Measurements from ENCODE around the gene PNKD. TPM values are rescaled to one million over a fixed set of nuclear protein-coding genes. Genes with fewer than 3 reads are reported as not detected.
A peak's percentile ranks its signal among the peaks of the same experiment; 100 is the strongest.
"Not testable (repeated sequence)": the region's sequence is repeated elsewhere in the genome, so short reads cannot be mapped to it uniquely, and the experiment has no call there.

Gene PNKD
- total RNA-seq, 1 experiment from 2014 or later: 61.3 TPM

DNA sequence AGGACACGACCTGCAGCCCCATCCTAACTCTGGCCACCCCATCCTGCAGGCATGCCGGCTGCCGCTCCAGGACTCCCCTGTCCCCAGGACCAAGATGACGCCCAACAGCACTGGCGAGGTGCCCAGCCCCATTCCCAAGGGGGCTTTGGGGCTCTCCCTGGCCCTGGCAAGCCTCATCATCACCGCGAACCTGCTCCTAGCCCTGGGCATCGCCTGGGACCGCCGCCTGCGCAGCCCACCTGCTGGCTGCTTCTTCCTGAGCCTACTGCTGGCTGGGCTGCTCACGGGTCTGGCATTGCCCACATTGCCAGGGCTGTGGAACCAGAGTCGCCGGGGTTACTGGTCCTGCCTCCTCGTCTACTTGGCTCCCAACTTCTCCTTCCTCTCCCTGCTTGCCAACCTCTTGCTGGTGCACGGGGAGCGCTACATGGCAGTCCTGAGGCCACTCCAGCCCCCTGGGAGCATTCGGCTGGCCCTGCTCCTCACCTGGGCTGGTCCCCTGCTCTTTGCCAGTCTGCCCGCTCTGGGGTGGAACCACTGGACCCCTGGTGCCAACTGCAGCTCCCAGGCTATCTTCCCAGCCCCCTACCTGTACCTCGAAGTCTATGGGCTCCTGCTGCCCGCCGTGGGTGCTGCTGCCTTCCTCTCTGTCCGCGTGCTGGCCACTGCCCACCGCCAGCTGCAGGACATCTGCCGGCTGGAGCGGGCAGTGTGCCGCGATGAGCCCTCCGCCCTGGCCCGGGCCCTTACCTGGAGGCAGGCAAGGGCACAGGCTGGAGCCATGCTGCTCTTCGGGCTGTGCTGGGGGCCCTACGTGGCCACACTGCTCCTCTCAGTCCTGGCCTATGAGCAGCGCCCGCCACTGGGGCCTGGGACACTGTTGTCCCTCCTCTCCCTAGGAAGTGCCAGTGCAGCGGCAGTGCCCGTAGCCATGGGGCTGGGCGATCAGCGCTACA, 7.4 kb upstream of the PNKD start:
- Histone ChIP-seq H3K4me3 (ENCODE audit: insufficient read depth, low read depth, low read length) (no peak overlapping the region), H3K36me3 (replicated peaks; ENCODE audit: control insufficient read depth, insufficient read depth, low read length) (peaks cover 20% of the 10 kb centered on the region), H3K27me3 (ENCODE audit: control insufficient read depth, insufficient read depth, low read length) (no peaks in the 10 kb centered on the region)
- peak; percentile 51 for DNase-seq

DNA sequence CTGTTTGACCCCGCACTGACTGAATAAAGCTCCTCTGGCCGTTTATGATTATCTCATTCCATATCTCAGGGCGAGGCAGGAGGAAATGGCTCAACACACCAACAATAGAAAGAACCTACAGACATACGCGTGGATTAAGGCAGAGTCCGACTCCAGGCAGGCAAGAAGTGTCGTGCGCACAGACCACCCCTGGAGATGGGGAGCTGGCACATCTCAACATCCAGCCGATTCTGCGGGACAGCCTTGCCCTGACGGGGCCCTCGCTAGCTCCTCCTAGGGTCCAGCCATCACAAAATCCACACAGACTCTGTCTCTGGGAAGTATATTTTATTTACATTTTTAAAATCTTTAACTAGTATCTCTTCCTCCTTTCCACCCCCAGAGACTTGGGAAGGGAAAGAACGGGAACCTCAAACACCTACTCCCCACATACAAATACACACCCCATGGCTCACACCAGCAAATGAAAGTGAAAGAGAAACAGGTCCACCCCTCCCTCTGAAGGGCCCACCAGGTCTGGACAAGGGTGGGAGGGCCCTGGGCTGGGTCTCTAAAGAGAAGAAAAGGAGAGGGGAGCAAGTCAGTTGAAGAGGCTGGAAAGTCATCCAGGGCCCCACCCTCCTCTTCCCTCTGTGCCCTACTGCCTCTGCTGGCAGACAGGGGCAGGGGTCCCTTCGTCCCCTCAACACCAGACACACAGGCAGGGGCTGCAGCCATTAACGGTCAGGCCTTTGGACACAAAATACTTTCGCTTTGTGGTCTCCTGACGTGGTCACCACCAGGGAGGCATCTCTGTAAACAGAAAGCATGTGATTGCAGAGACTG, 6.3 kb upstream of the PNKD start:
- Histone ChIP-seq H3K4me3 (ENCODE audit: insufficient read depth, low read depth, low read length) (no peak overlapping the region), H3K36me3 (replicated peaks; ENCODE audit: control insufficient read depth, insufficient read depth, low read length) (peaks cover 20% of the 10 kb centered on the region), H3K27me3 (ENCODE audit: control insufficient read depth, insufficient read depth, low read length) (no peaks in the 10 kb centered on the region)
- peak; percentile 56 for DNase-seq

DNA sequence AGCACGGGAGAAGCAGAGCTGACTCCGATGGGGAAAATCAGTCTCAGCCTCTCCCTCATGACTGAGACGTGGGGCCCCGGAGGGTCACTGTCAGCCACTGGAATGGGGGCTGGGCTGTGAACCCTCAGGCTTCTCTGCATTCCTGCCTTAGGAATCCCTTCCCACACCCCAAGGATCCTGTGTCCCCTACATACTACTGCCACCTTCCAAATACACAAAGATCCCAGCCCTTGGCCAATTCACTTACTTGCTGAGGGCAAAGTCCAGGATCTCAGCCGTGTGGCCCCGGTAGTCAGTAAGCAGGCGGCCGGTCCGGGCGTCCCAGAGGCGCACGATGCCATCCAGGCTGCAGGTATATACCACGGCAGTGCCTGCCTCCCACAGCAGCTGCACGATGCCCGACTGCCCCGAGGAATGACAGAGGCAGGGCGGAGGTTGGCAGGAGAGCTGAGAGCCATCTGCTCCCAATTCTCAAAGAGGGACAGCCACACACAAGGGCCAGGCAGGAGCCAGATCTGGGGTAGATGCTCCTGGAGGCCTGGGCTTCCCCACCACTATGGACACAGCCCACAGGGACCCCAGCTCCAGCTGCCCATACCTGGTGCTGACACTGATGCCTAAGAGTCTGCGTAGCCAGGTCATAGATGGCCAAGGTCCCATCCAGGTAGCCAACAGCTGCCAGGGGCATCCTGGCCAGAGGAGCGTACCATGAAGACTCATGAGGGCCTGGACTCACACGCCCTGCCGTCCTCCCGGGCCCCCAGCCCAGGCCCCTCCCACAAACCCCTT, 5.4 kb upstream of the PNKD start:
- Histone ChIP-seq H3K4me3 (ENCODE audit: insufficient read depth, low read depth, low read length) (no peak overlapping the region), H3K27me3 (ENCODE audit: control insufficient read depth, insufficient read depth, low read length) (no peaks in the 10 kb centered on the region), H3K36me3 (replicated peaks; ENCODE audit: control insufficient read depth, insufficient read depth, low read length) (peaks cover 20% of the 10 kb centered on the region)
- DNase-seq: peak; percentile 28

DNA sequence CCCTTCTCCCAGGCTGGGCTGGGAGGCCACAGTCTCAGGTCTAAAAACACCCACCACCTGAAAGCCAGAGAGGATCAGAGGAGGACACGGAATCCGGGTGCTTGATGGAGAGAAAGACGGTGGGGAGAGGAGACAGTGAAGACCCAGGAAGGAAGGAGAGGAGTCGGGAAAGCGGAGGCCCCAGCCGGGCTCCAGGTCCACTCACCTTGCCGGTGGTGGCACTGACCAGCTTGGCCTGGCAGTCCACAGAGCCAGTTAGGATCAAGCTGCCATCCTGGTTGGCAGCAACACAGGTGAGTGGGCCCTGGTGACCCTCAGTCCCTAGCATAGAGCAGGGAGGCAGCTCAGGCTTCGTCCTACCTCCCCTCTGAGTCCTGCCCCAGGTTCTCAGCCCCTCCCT, 4.7 kb upstream of the PNKD start:
- Histone ChIP-seq H3K4me3 (ENCODE audit: insufficient read depth, low read depth, low read length) (no peak overlapping the region), H3K27me3 (ENCODE audit: control insufficient read depth, insufficient read depth, low read length) (no peaks in the 10 kb centered on the region), H3K36me3 (replicated peaks; ENCODE audit: control insufficient read depth, insufficient read depth, low read length) (peaks cover 20% of the 10 kb centered on the region)
- DNase-seq: no peak

GRCh38 chr2:218266316-218266979, 3.9 kb upstream of the PNKD start:
- no peak overlapping the region for H3K4me3 ChIP-seq (ENCODE audit: insufficient read depth, low read depth, low read length)
- H3K27me3 ChIP-seq (ENCODE audit: control insufficient read depth, insufficient read depth, low read length): no peaks in the 10 kb centered on the region
- DNase-seq: peak; percentile 24
- peaks cover 20% of the 10 kb centered on the region for H3K36me3 ChIP-seq (replicated peaks; ENCODE audit: control insufficient read depth, insufficient read depth, low read length)

DNA sequence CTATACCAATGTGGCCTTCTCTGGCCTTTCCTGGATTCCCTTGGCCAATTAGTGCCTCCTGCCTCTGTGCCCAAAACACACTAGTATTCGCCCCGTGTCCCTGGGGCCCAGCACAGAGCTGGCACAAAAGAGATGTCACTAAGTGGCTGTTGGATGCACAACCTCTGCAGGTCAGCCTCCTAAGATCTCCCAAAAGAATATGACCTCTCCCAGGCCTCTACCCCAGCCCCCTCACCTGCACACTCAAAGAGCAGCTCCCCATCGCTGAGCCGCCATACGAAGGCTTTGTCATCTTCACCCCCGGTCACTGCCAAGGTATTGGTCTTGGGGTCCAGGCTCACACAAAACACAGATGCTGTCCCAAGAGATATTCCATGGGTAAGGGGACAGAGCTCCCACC, 3.1 kb upstream of the PNKD start:
- peaks cover 20% of the 10 kb centered on the region for H3K36me3 ChIP-seq (replicated peaks; ENCODE audit: control insufficient read depth, insufficient read depth, low read length)
- no peaks in the 10 kb centered on the region for H3K27me3 ChIP-seq (ENCODE audit: control insufficient read depth, insufficient read depth, low read length)
- no peak for DNase-seq
- no peak overlapping the region for H3K4me3 ChIP-seq (ENCODE audit: insufficient read depth, low read depth, low read length)

GRCh38 chr2:218270721-218271486, 585 bp downstream of the PNKD start:
- DNase-seq: peak; percentile 47
- Histone ChIP-seq H3K27me3 (ENCODE audit: control insufficient read depth, insufficient read depth, low read length) (no peaks in the 10 kb centered on the region), H3K4me3 (ENCODE audit: insufficient read depth, low read depth, low read length) (peak overlapping the region; percentile 65), H3K36me3 (replicated peaks; ENCODE audit: control insufficient read depth, insufficient read depth, low read length) (peaks cover 32% of the 10 kb centered on the region)

GRCh38 chr2:218271487-218271797, 1.1 kb downstream of the PNKD start:
- no peak for DNase-seq
- H3K36me3 ChIP-seq (replicated peaks; ENCODE audit: control insufficient read depth, insufficient read depth, low read length): peaks cover 28% of the 10 kb centered on the region

GRCh38 chr2:218271865-218272530, 1.7 kb downstream of the PNKD start:
- no peak overlapping the region for H3K4me3 ChIP-seq (ENCODE audit: insufficient read depth, low read depth, low read length)

More at GRCh38 chr2:218271487-218271797, 1.1 kb downstream of the PNKD start:
- Histone ChIP-seq H3K4me3 (ENCODE audit: insufficient read depth, low read depth, low read length) (peak overlapping the region; percentile 65; the same call in 1 of the 2 replicates), H3K27me3 (ENCODE audit: control insufficient read depth, insufficient read depth, low read length) (no peaks in the 10 kb centered on the region)

GRCh38 chr2:218272531-218273212, 2.4 kb downstream of the PNKD start:
- peak; percentile 91 for DNase-seq
- Histone ChIP-seq H3K4me3 (ENCODE audit: insufficient read depth, low read depth, low read length) (no peak overlapping the region), H3K27me3 (ENCODE audit: control insufficient read depth, insufficient read depth, low read length) (no peaks in the 10 kb centered on the region), H3K36me3 (replicated peaks; ENCODE audit: control insufficient read depth, insufficient read depth, low read length) (peaks cover 24% of the 10 kb centered on the region)

More at GRCh38 chr2:218271865-218272530, 1.7 kb downstream of the PNKD start:
- Histone ChIP-seq H3K36me3 (replicated peaks; ENCODE audit: control insufficient read depth, insufficient read depth, low read length) (peaks cover 29% of the 10 kb centered on the region), H3K27me3 (ENCODE audit: control insufficient read depth, insufficient read depth, low read length) (no peaks in the 10 kb centered on the region)
- DNase-seq: peak; percentile 28

DNA sequence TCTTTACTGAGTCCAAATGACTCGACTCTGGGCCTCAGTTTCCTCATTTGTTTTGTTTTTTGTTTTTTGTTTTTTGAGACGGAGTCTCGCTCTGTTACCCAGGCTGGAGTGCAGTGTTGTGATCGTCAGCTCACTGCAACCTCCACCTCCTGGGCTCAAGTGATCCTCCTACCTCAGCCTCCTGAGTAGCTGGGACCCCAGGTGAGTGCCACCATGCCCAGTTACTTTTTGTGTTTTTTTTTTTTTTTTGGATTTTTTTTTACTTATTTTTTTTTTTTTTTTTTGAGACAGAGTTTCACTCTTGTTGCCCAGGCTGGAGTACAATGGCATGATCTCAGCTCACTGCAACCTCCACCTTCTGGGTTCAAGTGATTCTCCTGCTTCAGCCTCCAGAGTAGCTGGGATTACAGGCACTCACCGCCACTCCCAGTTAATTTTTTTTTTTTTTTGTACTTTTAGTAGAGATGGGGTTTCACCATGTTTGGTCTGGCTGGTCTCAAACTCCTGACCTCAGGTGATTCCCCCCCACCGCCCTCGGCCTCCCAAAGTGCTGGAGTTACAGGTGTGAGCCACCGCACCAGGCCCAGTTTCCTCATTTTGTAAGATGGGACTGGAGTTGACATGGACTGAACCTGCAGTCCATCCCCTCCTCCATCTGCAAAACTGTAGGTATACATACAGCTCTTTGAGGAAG, 3.0 kb downstream of the PNKD start:
- not testable (repeated sequence) for DNase-seq; H3K4me3 ChIP-seq (ENCODE audit: insufficient read depth, low read depth, low read length); H3K27me3 ChIP-seq (ENCODE audit: control insufficient read depth, insufficient read depth, low read length)
- peaks cover 26% of the 10 kb centered on the region for H3K36me3 ChIP-seq (replicated peaks; ENCODE audit: control insufficient read depth, insufficient read depth, low read length)

- Histone ChIP-seq H3K4me3 (ENCODE audit: insufficient read depth, low read depth, low read length) (no peak overlapping the region), H3K36me3 (replicated peaks; ENCODE audit: control insufficient read depth, insufficient read depth, low read length) (peaks cover 26% of the 10 kb centered on the region), H3K27me3 (ENCODE audit: control insufficient read depth, insufficient read depth, low read length) (no peaks in the 10 kb centered on the region)
- peak; percentile 16 for DNase-seq
Observed at GRCh38 chr2:218273908-218274249, 3.6 kb downstream of the PNKD start.
